NCI-H345 treated with DMSO at 0.1 percent for 48 hours (cell line): ENCODE data around the gene SELE.
"Not testable (repeated sequence)": the region's sequence is repeated elsewhere in the genome, so short reads cannot be mapped to it uniquely, and the experiment has no call there.

Experiments used
- DNase-seq: peaks from one replicate; lab custom pipeline; 2025; ENCODE audit not compliant: unreplicated experiment; lab: John Stamatoyannopoulos, UW

Gene SELE

GRCh38 chr1:169689395-169689794 is 44.5 kb downstream of the SELE start:
- no peak for DNase-seq

- DNase-seq, result not testable (repeated sequence)
Observed at GRCh38 chr1:169688377-169688776, 45.5 kb downstream of the SELE start.

GRCh38 chr1:169683661-169684060 is 50.2 kb downstream of the SELE start:
- no peak for DNase-seq

- DNase-seq, result not testable (repeated sequence)
Observed at GRCh38 chr1:169683168-169683567, 50.7 kb downstream of the SELE start.

- DNase-seq, result no peak
Observed at GRCh38 chr1:169682071-169682470, 51.8 kb downstream of the SELE start.

- DNase-seq, result no peak
Observed at GRCh38 chr1:169681140-169681539, 52.7 kb downstream of the SELE start.

GRCh38 chr1:169680377-169681019 is 53.4 kb downstream of the SELE start:
- DNase-seq, result no peak

GRCh38 chr1:169679692-169680091 is 54.2 kb downstream of the SELE start:
- no peak for DNase-seq

- no peak for DNase-seq
Observed at GRCh38 chr1:169676001-169676400, 57.9 kb downstream of the SELE start.
